ENCODE measurements around the gene PRKAR2B.

DNA sequence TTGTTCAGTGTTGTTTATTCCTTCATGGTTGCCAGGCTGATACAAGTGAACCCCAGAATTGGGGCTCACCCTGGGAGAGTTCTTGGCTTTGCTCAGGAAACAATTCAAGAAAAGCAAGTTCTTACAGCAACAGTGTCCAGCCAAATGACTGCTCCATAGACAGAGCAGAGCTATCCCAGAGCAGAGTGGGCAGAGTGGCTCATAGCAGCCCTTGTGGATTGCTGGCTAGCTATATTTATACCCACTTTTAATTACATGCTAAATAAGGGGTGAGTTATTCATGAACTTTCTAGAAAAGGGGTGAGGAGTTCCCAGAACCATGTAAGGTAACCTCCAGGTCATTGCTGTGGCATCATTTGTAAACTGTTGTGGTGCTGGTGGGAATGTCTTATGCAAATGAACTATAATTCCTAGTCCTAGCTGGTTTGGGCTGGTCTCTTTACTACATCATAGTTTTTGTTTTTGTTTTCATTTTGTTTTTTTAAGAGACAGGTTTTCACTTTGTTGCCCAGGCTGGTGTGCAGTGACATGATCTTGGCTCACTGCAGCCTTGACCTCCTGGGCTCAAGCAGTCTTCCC lies 64.4 kb downstream of the PRKAR2B start:
- no peak for TF ChIP-seq POLR2AphosphoS5 (IDR thresholded peaks at IDR 0.05)
- TF ChIP-seq, protein P1, sequence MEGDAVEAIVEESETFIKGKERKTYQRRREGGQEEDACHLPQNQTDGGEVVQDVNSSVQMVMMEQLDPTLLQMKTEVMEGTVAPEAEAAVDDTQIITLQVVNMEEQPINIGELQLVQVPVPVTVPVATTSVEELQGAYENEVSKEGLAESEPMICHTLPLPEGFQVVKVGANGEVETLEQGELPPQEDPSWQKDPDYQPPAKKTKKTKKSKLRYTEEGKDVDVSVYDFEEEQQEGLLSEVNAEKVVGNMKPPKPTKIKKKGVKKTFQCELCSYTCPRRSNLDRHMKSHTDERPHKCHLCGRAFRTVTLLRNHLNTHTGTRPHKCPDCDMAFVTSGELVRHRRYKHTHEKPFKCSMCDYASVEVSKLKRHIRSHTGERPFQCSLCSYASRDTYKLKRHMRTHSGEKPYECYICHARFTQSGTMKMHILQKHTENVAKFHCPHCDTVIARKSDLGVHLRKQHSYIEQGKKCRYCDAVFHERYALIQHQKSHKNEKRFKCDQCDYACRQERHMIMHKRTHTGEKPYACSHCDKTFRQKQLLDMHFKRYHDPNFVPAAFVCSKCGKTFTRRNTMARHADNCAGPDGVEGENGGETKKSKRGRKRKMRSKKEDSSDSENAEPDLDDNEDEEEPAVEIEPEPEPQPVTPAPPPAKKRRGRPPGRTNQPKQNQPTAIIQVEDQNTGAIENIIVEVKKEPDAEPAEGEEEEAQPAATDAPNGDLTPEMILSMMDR (IDR thresholded peaks at IDR 0.05): no peak
- TF ChIP-seq POLR2A (IDR thresholded peaks at IDR 0.05): no peak

Data from breast epithelium (tissue), 3 donors.